GM10266 (cell line): ENCODE results near the gene ZNF148.
A peak's percentile ranks its signal among the peaks of the same experiment; 100 is the strongest.
"Not testable (repeated sequence)": the region's sequence is repeated elsewhere in the genome, so short reads cannot be mapped to it uniquely, and the experiment has no call there.

Source experiments
- DNase-seq: peaks from one replicate; pipeline ENCODE4 v3.0.0; 2012; ENCODE audit errors: extremely low spot score
- TF ChIP-seq, protein P1 (sequence below): IDR thresholded peaks from 2 replicates; pipeline ENCODE4 v1.5.1; 2012; ENCODE audit warnings: mild to moderate bottlenecking, low read depth; ENCODE audit not compliant: control insufficient read depth, insufficient read depth; ENCODE audit errors: missing control alignments

Gene ZNF148, protein sequence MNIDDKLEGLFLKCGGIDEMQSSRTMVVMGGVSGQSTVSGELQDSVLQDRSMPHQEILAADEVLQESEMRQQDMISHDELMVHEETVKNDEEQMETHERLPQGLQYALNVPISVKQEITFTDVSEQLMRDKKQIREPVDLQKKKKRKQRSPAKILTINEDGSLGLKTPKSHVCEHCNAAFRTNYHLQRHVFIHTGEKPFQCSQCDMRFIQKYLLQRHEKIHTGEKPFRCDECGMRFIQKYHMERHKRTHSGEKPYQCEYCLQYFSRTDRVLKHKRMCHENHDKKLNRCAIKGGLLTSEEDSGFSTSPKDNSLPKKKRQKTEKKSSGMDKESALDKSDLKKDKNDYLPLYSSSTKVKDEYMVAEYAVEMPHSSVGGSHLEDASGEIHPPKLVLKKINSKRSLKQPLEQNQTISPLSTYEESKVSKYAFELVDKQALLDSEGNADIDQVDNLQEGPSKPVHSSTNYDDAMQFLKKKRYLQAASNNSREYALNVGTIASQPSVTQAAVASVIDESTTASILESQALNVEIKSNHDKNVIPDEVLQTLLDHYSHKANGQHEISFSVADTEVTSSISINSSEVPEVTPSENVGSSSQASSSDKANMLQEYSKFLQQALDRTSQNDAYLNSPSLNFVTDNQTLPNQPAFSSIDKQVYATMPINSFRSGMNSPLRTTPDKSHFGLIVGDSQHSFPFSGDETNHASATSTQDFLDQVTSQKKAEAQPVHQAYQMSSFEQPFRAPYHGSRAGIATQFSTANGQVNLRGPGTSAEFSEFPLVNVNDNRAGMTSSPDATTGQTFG

DNA sequence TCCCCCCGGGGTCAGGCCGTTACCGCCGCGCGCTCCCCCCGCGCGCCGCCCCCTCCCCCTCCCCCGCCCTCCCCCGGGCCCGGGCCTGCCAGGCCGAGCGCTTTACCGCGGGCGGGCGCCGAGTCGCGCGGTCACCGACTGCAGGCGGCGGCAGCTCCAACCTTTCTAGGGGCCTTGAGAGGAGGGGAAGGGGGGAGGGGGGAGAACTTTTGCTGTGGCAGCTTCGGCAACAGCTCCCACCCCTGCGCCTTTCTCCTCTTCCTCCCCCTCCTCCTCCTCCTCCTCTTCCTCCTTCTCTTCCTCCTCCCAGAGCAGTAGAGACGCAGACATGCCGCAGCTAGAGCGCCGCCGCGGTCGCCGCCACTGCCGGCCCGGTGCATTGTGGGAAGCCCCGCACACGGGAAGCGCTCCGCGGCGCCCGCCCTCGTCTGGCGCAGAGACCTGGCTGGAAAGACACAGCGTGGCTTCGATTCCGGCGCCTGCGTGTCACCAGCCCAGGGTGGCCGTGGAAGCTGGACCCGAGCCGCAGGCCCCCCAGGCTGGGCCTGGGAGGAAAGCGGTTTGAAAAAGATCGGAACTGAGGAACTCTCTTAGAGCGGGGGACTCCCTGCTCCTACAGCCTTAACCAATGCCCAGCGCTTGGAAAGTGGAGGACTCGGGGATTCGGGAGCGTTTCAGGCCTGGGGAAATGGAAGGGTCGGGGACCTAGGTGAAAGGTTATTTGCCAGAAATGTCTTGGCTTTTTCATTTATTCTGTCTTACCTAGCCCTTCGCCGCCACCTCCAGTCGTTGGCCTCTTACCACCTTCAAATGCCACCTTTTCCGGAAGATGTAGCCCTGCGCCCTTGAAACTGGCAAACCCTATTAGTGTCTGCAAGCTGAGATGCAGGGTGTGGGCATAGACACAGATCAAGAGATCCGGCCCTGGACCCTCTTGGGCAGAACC, at the start of gene ZNF148:
TSS of gene ZNF148 (minus strand) at position 330 of the 946 bp plus-strand sequence. CDS start 61,685 bp downstream, outside the sequence.
- TF ChIP-seq, protein P1, sequence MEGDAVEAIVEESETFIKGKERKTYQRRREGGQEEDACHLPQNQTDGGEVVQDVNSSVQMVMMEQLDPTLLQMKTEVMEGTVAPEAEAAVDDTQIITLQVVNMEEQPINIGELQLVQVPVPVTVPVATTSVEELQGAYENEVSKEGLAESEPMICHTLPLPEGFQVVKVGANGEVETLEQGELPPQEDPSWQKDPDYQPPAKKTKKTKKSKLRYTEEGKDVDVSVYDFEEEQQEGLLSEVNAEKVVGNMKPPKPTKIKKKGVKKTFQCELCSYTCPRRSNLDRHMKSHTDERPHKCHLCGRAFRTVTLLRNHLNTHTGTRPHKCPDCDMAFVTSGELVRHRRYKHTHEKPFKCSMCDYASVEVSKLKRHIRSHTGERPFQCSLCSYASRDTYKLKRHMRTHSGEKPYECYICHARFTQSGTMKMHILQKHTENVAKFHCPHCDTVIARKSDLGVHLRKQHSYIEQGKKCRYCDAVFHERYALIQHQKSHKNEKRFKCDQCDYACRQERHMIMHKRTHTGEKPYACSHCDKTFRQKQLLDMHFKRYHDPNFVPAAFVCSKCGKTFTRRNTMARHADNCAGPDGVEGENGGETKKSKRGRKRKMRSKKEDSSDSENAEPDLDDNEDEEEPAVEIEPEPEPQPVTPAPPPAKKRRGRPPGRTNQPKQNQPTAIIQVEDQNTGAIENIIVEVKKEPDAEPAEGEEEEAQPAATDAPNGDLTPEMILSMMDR = peak; percentile 13
- DNase-seq = peak; percentile 92

DNA sequence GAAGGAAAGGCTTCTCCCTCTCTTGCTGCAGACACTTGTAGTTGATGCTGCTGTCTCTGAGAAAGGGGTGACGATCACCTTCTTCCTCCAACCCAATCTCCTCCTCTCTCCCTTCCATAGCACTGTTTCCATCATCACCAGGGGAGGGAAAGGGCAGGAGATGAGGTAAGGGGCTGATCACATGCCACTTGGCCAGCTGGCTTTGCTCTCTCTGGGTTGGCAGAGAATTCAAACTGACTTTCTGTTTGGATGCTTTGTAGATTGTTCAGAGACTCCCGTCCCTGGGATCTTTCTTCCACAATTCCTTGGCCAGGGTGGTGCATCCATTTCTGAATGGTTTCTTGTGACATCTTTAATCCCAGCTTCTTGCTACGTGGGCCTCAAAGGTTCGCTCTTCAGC, 43.2 kb upstream of the ZNF148 start:
- TF ChIP-seq, protein P1 = no peak
- DNase-seq = no peak

DNA sequence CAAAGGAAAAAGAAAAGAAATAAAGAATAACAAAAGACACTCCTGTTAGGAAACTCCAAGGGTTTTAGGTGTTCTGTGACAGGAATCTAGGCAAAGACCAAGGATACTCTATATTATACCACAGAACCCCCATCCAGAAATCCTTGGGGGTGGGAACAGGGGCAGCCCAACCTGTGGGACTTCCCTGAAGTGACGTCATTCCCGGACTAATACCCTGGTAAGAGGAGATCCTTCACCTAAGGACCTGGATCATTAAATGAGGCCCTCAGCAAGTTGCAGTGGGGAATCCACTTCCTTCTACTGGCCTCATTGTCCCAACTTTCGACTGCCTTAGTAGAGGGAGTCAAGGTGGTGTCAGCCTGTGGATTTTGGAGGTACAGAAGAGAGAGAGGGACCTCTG, 41.1 kb upstream of the ZNF148 start:
- TF ChIP-seq, protein P1 = no peak
- DNase-seq = no peak

DNA sequence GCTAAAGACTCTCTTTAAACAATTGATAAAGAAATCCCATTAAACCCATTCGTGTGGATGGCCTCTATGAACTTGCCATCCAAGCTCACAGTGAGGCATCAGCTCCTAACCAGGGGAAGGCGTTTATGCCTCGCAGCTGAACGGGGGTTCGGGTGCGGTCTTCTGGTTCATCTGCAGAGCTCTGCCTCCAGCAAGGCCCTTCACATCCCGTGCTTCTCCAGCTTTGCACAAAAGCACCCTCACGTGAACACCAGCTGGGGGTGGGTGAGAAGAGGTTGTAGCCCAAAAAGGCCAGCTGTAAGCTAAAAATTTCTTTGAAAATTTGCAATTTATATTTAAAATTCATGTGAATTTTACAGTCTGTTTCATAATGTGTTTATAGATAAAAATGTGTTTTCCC, 39.5 kb upstream of the ZNF148 start:
- TF ChIP-seq, protein P1 = no peak
- no peak for DNase-seq

DNA sequence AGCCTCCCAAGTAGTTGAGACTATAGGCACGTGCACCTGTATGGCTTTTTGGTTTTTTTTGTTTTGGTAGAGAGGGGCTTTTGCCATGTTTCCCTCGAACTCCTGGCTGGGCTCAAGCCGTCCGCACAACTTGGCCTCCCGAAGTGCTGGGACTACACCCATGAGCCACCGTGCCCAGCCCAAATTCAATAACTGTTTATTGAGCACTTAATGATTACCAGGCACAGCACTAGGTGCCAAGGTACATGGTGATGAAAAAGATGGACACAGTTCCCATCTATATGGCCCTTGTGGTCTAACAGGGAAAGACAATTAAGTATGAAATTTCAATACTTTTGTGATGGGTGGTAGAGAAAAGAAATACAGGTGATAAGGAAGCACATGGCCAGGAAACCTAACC, 35.8 kb upstream of the ZNF148 start:
- TF ChIP-seq, protein P1 = no peak
- DNase-seq = no peak

DNA sequence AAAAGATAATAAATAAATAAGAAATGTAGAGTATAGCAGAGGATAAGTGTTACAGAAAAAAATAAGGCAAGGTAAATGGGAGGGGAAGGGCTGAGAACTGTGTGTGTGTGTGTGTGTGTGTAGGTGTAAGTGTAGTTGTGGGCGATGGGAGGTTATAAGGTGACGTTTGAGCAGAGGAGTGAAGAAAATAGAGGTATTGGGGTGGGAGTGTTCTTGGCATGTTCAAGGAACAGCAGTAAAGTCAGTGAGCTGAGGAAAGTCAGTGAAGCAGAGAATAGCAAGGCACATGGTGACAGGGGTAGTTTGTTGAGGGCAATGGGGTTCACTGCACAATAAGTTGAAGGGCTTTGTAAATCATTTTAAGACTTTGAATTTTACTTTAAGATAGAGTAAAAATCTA, 30.9 kb upstream of the ZNF148 start:
- TF ChIP-seq, protein P1 = no peak
- DNase-seq = no peak

DNA sequence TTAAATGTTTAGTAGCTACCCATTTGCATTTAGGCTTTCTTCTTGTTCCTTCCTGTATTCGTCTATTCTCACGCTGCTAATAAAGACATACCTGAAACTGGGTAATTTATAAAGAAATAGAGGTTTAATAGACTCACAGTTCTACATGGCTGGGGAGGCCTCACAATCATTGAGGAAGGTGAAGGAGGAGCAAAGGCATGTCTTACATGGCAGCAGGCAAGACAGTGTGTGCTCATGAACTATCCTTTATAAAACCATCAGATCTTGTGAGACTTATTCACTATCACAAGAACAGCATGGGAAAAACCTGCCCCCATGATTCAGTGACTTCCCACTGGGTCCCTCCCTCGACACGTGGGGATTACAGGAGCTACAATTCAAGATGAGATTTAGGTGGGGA, 30.4 kb upstream of the ZNF148 start:
- DNase-seq = not testable (repeated sequence)
